ENCODE measurements around the gene ATXN7L2. TPM values are rescaled to one million over a fixed set of nuclear protein-coding genes. Genes with fewer than 3 reads are reported as not detected.
A peak's percentile ranks its signal among the peaks of the same experiment; 100 is the strongest.
"Not testable (repeated sequence)": the region's sequence is repeated elsewhere in the genome, so short reads cannot be mapped to it uniquely, and the experiment has no call there.

ATXN7L2 gene
- total RNA-seq: 1 to 10 TPM; 7.0 to 7.6 TPM

GRCh38 chr1:109483672-109484518 lies at the start of gene ATXN7L2:
ATXN7L2 (plus strand) TSS chr1:109483905; CDS start chr1:109483954, 49 bp downstream.
- ChIA-PET CTCF (interaction anchor here (0.6 to 25.9 kb wide), 8 partner anchors 10 to 65 kb away, joined by 3 to 779 read pairs (median 4); partner anchors contain the start of genes CYB561D1, GNAI3, GPR61 and PSMA5), POLR2A (interaction anchor here (0.6 to 6.4 kb wide), 18 partner anchors 9 to 551 kb away, joined by 3 to 78 read pairs (median 5); partner anchors contain the start of genes AMIGO1, AMPD2, CELSR2 and CYB561D1)
- peak within 1 kb of the TSS; percentile 93 for H3K4me3 Mint-ChIP-seq
- no peaks in the 10 kb centered on the region for H3K9me3 Mint-ChIP-seq
- peak within 1 kb of the TSS; percentile 79 for H3K27ac Mint-ChIP-seq
- peak; percentile 94 for DNase-seq
- H3K36me3 Mint-ChIP-seq (ENCODE audit: low read depth): no peaks in the 10 kb centered on the region
- H3K27me3 Mint-ChIP-seq: peaks cover 17% of the 10 kb centered on the region
- peaks cover 36% of the 10 kb centered on the region for H3K4me1 Mint-ChIP-seq

- Mint-ChIP-seq H3K9me3 (no peaks in the 10 kb centered on the region), H3K4me1 (no peaks in the 10 kb centered on the region), H3K27me3 (peaks cover 4% of the 10 kb centered on the region), H3K27ac (no peak overlapping the region), H3K36me3 (ENCODE audit: low read depth) (no peaks in the 10 kb centered on the region), H3K4me3 (no peak overlapping the region)
- no peak for DNase-seq
- ChIA-PET POLR2A (no interaction called here), CTCF (no interaction called here)
These were observed 49.2 kb upstream of the ATXN7L2 start for GRCh38 chr1:109434484-109434883.

GRCh38 chr1:109438798-109439297 lies 44.9 kb upstream of the ATXN7L2 start:
- no peak for DNase-seq
- ChIA-PET POLR2A (no interaction called here), CTCF (no interaction called here)
- Mint-ChIP-seq H3K4me1 (no peaks in the 10 kb centered on the region), H3K27ac (no peak overlapping the region), H3K9me3 (no peaks in the 10 kb centered on the region), H3K36me3 (ENCODE audit: low read depth) (no peaks in the 10 kb centered on the region), H3K27me3 (no peaks in the 10 kb centered on the region), H3K4me3 (no peak overlapping the region)

GRCh38 chr1:109441069-109441468 lies 42.6 kb upstream of the ATXN7L2 start:
- no peaks in the 10 kb centered on the region for H3K4me1 Mint-ChIP-seq
- POLR2A ChIA-PET: no interaction called here
- CTCF ChIA-PET: no interaction called here

GRCh38 chr1:109443476-109443875 lies 40.2 kb upstream of the ATXN7L2 start:
- DNase-seq: no peak
- H3K4me3 Mint-ChIP-seq: no peak overlapping the region
- no peak overlapping the region for H3K27ac Mint-ChIP-seq
- POLR2A ChIA-PET: no interaction called here
- CTCF ChIA-PET: no interaction called here
- H3K9me3 Mint-ChIP-seq: no peaks in the 10 kb centered on the region
- H3K36me3 Mint-ChIP-seq (ENCODE audit: low read depth): no peaks in the 10 kb centered on the region
- H3K27me3 Mint-ChIP-seq: peaks cover 18% of the 10 kb centered on the region
- H3K4me1 Mint-ChIP-seq: no peaks in the 10 kb centered on the region

More at GRCh38 chr1:109441069-109441468, 42.6 kb upstream of the ATXN7L2 start:
- H3K36me3 Mint-ChIP-seq (ENCODE audit: low read depth): no peaks in the 10 kb centered on the region
- no peak for DNase-seq
- H3K4me3 Mint-ChIP-seq: no peak overlapping the region
- no peaks in the 10 kb centered on the region for H3K9me3 Mint-ChIP-seq
- peaks cover 11% of the 10 kb centered on the region for H3K27me3 Mint-ChIP-seq
- H3K27ac Mint-ChIP-seq: no peak overlapping the region

GRCh38 chr1:109444346-109444745 lies 39.4 kb upstream of the ATXN7L2 start:
- Mint-ChIP-seq H3K27me3 (peaks cover 18% of the 10 kb centered on the region), H3K36me3 (ENCODE audit: low read depth) (no peaks in the 10 kb centered on the region), H3K4me1 (no peaks in the 10 kb centered on the region), H3K27ac (no peak overlapping the region), H3K4me3 (no peak overlapping the region), H3K9me3 (no peaks in the 10 kb centered on the region)
- DNase-seq: no peak
- POLR2A ChIA-PET: no interaction called here
- CTCF ChIA-PET: no interaction called here

GRCh38 chr1:109445949-109446695 lies 37.6 kb upstream of the ATXN7L2 start:
- H3K27ac Mint-ChIP-seq; H3K4me1 Mint-ChIP-seq; CTCF ChIA-PET; POLR2A ChIA-PET; H3K4me3 Mint-ChIP-seq; DNase-seq; H3K36me3 Mint-ChIP-seq (ENCODE audit: low read depth); H3K9me3 Mint-ChIP-seq: not testable (repeated sequence)
- peaks cover 30% of the 10 kb centered on the region for H3K27me3 Mint-ChIP-seq

- H3K4me1 Mint-ChIP-seq: no peaks in the 10 kb centered on the region
- H3K36me3 Mint-ChIP-seq (ENCODE audit: low read depth): no peaks in the 10 kb centered on the region
- H3K9me3 Mint-ChIP-seq: no peaks in the 10 kb centered on the region
- ChIA-PET POLR2A (no interaction called here), CTCF (interaction anchor here (0.6 kb wide), 1 partner anchor 49 kb away, joined by 3 read pairs; no protein-coding TSS in a partner anchor)
- DNase-seq: no peak
- H3K27ac Mint-ChIP-seq: no peak overlapping the region
- peaks cover 32% of the 10 kb centered on the region for H3K27me3 Mint-ChIP-seq
- no peak overlapping the region for H3K4me3 Mint-ChIP-seq
These were observed 36.2 kb upstream of the ATXN7L2 start for GRCh38 chr1:109447524-109447923.

- no peak overlapping the region for H3K4me3 Mint-ChIP-seq
- POLR2A ChIA-PET: no interaction called here
These were observed 29.1 kb upstream of the ATXN7L2 start for GRCh38 chr1:109454497-109455133.

GRCh38 chr1:109457819-109458218 lies 25.9 kb upstream of the ATXN7L2 start:
- POLR2A ChIA-PET: no interaction called here
- H3K4me3 Mint-ChIP-seq: no peak overlapping the region
- H3K9me3 Mint-ChIP-seq: peaks cover 18% of the 10 kb centered on the region
- H3K36me3 Mint-ChIP-seq (ENCODE audit: low read depth): peaks cover 2% of the 10 kb centered on the region
- no peak overlapping the region for H3K27ac Mint-ChIP-seq
- DNase-seq: no peak
- no peaks in the 10 kb centered on the region for H3K4me1 Mint-ChIP-seq
- CTCF ChIA-PET: no interaction called here
- H3K27me3 Mint-ChIP-seq: peaks cover 58% of the 10 kb centered on the region

More at GRCh38 chr1:109454497-109455133, 29.1 kb upstream of the ATXN7L2 start:
- no peak for DNase-seq
- Mint-ChIP-seq H3K4me1 (no peaks in the 10 kb centered on the region), H3K9me3 (peaks cover 18% of the 10 kb centered on the region), H3K36me3 (ENCODE audit: low read depth) (peaks cover 2% of the 10 kb centered on the region), H3K27ac (no peak overlapping the region), H3K27me3 (peaks cover 52% of the 10 kb centered on the region)
- CTCF ChIA-PET: no interaction called here

GRCh38 chr1:109466125-109466451 lies 17.6 kb upstream of the ATXN7L2 start:
- Mint-ChIP-seq H3K9me3 (no peaks in the 10 kb centered on the region), H3K27me3 (peaks cover 77% of the 10 kb centered on the region), H3K36me3 (ENCODE audit: low read depth) (no peaks in the 10 kb centered on the region), H3K27ac (no peak overlapping the region), H3K4me1 (peaks cover 6% of the 10 kb centered on the region), H3K4me3 (peak overlapping the region; percentile 46)
- CTCF ChIA-PET: no interaction called here
- POLR2A ChIA-PET: no interaction called here
- DNase-seq: no peak

- ChIA-PET CTCF (no interaction called here), POLR2A (no interaction called here)
- H3K4me3 Mint-ChIP-seq: peak within 1 kb of the TSS; percentile 46
- H3K9me3 Mint-ChIP-seq: no peaks in the 10 kb centered on the region
- peaks cover 75% of the 10 kb centered on the region for H3K27me3 Mint-ChIP-seq
- peaks cover 6% of the 10 kb centered on the region for H3K4me1 Mint-ChIP-seq
- H3K36me3 Mint-ChIP-seq (ENCODE audit: low read depth): no peaks in the 10 kb centered on the region
- no peak within 1 kb of the TSS for H3K27ac Mint-ChIP-seq
- DNase-seq: no peak
These were observed 17.0 kb upstream of the ATXN7L2 start, which contains the start of gene SYPL2 for GRCh38 chr1:109466452-109467300. SYPL2 (plus strand) TSS chr1:109466546; CDS start chr1:109466844, 298 bp downstream.
